ENCODE data around the gene SEMA6A.

The SEMA6A gene

DNA sequence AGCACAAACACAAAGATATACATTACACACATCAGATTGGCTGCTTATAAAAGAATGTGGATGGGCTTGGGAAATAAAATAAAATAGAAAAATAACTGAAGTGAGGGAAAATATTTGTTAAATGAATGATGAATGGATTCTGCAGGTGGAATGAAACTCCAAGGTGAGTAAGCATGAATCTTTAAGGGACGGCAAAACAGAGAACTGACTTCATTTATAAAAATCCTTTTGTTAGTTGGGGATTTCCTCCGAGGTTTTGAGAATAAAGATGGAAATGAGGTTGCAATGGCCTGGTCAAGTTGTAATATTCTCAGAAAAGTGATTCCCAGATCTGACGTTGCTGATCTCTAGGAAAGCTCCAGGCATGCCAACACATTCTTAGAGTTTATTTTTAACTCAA is 20.9 kb upstream of the SEMA6A start:
- no peak overlapping the region for H3K4me3 ChIP-seq (ENCODE audit: low read depth, low read length)

DNA sequence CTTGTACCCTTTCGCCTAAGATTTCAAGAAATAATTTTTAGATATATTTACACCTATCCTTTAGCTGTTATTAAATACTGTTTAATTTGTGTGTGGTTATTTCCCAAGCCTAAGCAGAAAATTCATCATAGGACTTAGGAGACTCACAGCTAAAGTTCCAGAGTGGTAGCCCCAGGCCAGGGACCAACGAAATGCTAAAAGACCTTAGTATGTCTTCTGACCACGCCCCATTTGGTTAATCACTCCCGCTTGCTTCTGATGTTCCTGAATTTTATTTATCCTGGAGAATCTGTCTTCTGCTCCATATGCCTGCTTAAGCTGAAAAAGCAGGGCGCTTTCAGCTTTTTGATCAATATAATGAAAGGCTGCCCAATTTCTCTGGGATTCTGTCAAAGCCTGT is 18.7 kb upstream of the SEMA6A start:
- TF ChIP-seq, protein P1, sequence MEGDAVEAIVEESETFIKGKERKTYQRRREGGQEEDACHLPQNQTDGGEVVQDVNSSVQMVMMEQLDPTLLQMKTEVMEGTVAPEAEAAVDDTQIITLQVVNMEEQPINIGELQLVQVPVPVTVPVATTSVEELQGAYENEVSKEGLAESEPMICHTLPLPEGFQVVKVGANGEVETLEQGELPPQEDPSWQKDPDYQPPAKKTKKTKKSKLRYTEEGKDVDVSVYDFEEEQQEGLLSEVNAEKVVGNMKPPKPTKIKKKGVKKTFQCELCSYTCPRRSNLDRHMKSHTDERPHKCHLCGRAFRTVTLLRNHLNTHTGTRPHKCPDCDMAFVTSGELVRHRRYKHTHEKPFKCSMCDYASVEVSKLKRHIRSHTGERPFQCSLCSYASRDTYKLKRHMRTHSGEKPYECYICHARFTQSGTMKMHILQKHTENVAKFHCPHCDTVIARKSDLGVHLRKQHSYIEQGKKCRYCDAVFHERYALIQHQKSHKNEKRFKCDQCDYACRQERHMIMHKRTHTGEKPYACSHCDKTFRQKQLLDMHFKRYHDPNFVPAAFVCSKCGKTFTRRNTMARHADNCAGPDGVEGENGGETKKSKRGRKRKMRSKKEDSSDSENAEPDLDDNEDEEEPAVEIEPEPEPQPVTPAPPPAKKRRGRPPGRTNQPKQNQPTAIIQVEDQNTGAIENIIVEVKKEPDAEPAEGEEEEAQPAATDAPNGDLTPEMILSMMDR (IDR thresholded peaks at IDR 0.05; ENCODE audit: low read depth, low read length): no peak
- Histone ChIP-seq H3K27ac (no peak overlapping the region), H3K4me3 (ENCODE audit: low read depth, low read length) (no peak overlapping the region), H3K9me3 (ENCODE audit: severe bottlenecking) (no peaks in the 10 kb centered on the region), H3K36me3 (no peaks in the 10 kb centered on the region), H3K27me3 (ENCODE audit: insufficient read depth, low read depth, severe bottlenecking) (no peaks in the 10 kb centered on the region)
- no peak for DNase-seq

More for the DNA sequence above, 20.9 kb upstream of the SEMA6A start:
- Histone ChIP-seq H3K27me3 (ENCODE audit: insufficient read depth, low read depth, severe bottlenecking) (no peaks in the 10 kb centered on the region), H3K9me3 (ENCODE audit: severe bottlenecking) (no peaks in the 10 kb centered on the region), H3K27ac (no peak overlapping the region), H3K36me3 (no peaks in the 10 kb centered on the region)
- DNase-seq: no peak
- TF ChIP-seq, protein P1 (IDR thresholded peaks at IDR 0.05; ENCODE audit: low read depth, low read length): no peak

DNA sequence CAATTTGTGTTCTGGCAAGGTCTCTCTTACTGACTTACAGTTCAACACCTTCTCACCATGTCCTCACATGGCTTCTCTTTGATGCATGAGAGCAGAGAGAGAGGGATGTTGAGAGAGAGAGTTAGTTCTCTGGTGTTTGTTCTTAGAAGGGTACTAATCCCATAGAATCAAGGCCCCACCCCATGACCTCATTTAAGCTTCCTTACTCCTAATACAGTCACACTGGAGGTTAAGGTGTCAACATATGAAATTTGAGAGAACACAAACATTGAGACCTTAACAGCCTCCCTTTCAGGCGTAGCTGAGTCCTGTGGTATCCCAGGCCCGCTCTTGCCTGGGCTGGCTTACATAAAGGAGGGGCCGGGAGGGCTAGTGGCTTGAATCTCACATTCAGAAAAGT is 10.6 kb upstream of the SEMA6A start:
- no peak overlapping the region for H3K4me3 ChIP-seq (ENCODE audit: low read depth, low read length)
- no peak overlapping the region for H3K27ac ChIP-seq
- no peaks in the 10 kb centered on the region for H3K9me3 ChIP-seq (ENCODE audit: severe bottlenecking)
- H3K27me3 ChIP-seq (ENCODE audit: insufficient read depth, low read depth, severe bottlenecking): no peaks in the 10 kb centered on the region
- TF ChIP-seq, protein P1 (IDR thresholded peaks at IDR 0.05; ENCODE audit: low read depth, low read length): no peak
- no peaks in the 10 kb centered on the region for H3K36me3 ChIP-seq
- no peak for DNase-seq

DNA sequence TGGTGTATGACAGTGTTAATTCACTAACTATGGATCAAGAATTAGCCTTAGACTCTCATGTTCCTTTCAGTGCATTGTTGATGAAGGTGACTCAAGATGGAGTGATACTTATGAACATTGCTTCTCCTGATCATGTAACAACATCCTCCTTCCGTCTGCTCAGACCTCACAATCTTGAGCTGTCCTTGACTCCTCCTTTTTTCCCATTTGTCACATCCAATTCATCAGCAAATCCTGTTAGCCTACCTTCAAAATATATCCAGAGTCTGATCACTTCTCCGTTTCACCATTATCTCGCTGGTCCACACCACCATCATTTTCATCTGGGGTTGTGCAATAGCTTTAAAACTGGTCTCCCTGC is 9.2 kb upstream of the SEMA6A start:
- no peak for DNase-seq
- Histone ChIP-seq H3K27me3 (ENCODE audit: insufficient read depth, low read depth, severe bottlenecking) (no peaks in the 10 kb centered on the region), H3K36me3 (no peaks in the 10 kb centered on the region), H3K27ac (no peak overlapping the region), H3K4me3 (ENCODE audit: low read depth, low read length) (no peak overlapping the region), H3K9me3 (ENCODE audit: severe bottlenecking) (no peaks in the 10 kb centered on the region)
- TF ChIP-seq, protein P1 (IDR thresholded peaks at IDR 0.05; ENCODE audit: low read depth, low read length): no peak

DNA sequence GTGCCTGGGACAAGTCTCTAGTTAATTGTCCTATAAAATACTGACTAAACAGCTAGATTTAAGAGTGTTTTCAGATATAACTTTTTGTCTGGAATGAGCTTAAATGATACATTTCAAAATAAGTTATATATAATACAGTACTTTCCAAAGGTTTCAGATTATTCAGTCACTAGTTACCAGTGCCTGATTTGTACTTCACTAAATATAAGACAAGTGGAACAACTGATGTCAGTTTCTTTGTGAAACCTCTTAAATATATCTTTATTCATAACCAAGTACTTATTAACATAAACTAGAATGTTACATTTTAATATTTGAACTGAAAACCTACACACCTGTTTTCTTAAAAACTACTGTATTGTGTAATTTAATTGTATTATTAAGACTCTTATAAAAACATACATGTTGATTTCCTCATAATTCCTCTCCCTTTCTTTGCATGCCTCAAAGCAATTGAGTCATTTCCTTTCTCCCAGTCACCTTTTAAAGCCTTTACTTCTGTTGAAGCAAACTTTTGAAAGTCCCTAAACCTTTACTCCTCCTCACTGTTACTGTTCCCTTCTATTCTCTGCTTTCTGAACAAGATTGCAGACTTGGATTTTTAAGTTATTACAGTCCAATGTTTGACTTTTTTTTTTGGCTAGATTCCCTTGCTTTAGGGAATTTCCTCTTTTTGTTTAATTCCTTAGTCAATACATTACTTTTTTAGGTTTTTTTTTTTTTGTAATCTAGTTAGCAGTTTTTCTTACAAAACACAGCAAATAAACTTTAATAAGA is 8.7 kb upstream of the SEMA6A start:
- Histone ChIP-seq H3K4me3 (ENCODE audit: low read depth, low read length) (no peak overlapping the region), H3K9me3 (ENCODE audit: severe bottlenecking) (no peaks in the 10 kb centered on the region), H3K27me3 (ENCODE audit: insufficient read depth, low read depth, severe bottlenecking) (no peaks in the 10 kb centered on the region), H3K27ac (no peak overlapping the region), H3K36me3 (no peaks in the 10 kb centered on the region)
- TF ChIP-seq, protein P1 (IDR thresholded peaks at IDR 0.05; ENCODE audit: low read depth, low read length): no peak
- no peak for DNase-seq

DNA sequence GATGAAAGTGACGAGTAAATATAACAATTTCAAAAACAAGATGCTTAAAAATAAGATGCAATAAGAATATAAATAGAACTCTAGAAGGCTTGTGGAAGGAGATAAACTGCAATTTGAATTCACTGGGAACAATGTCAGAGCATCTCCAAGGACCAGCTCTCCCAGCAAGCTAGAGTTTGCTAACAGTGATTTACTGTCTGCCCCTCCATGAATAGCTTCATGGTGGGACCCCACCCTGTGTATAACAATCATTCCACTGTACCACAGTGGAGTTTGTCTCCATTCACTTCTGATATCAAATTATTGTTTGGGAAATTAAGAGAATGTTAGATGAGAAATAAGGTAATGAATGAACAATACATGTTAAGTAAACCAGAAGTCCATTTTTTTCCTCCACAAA is 7.3 kb upstream of the SEMA6A start:
- Histone ChIP-seq H3K9me3 (ENCODE audit: severe bottlenecking) (no peaks in the 10 kb centered on the region), H3K27ac (no peak overlapping the region), H3K36me3 (no peaks in the 10 kb centered on the region), H3K4me3 (ENCODE audit: low read depth, low read length) (no peak overlapping the region), H3K27me3 (ENCODE audit: insufficient read depth, low read depth, severe bottlenecking) (no peaks in the 10 kb centered on the region)
- TF ChIP-seq, protein P1 (IDR thresholded peaks at IDR 0.05; ENCODE audit: low read depth, low read length): no peak
- no peak for DNase-seq
